GM18870 (cell line): ENCODE results near the gene BCR.
"Not testable (repeated sequence)": the region's sequence is repeated elsewhere in the genome, so short reads cannot be mapped to it uniquely, and the experiment has no call there.

Source experiments
- ATAC-seq: cut with Tn5 transposase; IDR thresholded peaks from one replicate; pipeline ENCODE4 v1.9.1; 2021; ENCODE audit warnings: moderate library complexity; ENCODE audit not compliant: unreplicated experiment

The BCR gene

GRCh38 chr22:23180301-23180892 is at the start of gene BCR:
BCR (plus strand) TSS chr22:23180509; CDS start chr22:23180961, 452 bp downstream.
- ATAC-seq, result no peak

DNA sequence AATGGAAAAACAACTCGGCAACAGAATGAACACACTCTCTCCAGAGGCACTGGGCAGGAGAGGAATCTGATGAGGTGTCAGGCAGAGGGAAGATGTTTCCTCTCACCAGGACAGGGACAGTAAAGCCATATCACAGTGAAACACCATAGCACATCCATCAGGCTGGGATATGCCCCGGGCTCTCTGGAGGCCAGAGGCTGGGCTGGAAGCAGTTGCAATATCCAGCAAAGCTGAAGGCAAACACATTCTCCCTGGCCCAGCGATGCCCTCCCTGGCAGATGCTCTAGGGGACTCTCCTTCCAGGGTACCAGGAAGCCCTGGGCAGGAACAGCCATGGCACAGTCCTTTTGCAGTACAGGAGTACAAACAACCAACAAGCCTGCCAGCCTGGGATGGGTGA is 49.6 kb upstream of the BCR start:
- no peak for ATAC-seq

DNA sequence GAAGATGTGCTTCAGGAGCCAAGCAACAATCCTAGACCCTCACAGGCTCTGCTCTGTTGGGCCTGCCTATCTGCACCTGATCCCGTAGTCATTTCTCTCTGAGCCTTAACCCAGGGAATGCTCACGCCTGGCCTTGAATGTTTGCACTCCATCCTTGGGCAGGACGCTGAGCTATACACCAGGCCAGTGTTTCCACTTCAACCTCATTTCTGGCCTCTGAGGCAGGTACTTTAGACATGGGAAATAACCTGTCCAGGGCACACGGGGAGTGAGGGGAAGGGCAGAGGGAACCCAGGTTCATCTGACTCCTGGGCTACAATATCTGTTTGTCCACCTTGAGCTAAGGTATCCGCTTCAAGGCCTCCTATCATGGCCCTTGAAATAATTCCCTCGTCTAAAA is 48.4 kb upstream of the BCR start:
- no peak for ATAC-seq

GRCh38 chr22:23132376-23133091 is 47.8 kb upstream of the BCR start:
- ATAC-seq, result no peak

DNA sequence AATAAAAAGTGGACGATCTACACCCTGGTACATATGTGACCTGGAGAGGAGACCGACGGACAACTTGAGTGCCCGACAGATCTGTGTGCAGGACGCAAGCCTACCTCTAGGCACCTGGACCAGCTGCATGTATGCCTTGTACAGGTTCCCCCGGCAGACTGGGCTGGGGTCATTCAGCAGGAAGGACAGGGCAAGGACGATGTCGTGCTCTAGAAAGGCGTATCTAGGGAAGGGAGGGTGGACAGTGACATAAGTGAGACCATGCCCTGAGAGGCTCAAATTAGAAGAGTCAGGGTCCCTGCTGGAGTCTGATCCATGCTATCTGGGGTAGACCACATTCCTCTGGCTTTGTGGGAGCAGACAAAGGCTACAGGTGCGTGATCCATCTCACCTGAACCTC is 46.4 kb upstream of the BCR start:
- ATAC-seq, result no peak

DNA sequence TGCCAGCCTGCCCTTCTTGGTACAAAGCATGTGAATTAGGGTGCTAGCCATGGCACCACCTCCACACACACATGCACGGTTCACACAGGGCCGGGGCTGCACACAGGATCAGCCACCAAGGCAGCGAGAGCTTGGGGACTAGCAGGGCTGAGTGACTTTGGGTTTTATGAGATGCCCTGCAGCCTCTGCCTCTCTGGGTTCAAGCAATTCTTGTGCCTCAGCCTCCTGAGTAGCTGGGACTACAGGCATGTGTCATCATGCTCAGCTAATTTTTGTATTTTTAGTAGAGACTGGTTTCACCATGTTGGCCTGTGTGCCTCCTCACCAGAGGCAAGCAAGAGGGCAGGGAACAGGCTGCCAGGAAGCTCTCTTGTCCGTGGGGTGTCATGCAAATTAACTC is 43.3 kb upstream of the BCR start:
- not testable (repeated sequence) for ATAC-seq

DNA sequence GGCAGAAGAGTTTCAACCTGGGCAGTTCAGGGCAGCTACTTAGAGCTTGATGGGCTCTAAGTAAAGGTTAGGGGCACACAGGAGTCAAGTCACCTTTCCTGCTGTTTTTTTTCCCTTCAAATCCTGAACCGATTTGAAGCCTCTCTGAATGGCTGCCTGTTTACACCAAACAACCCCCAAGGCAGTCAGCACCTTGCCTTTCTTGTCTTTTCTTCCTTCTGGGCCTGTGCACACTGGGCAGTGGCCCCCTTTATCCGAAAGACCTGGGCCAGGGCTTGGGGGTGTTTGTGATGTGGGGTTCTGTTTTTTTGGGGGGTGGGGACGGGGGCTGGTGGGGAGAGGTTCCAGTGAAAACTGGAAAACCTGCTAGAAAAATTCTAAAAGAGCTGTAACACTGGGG is 42.8 kb upstream of the BCR start:
- no peak for ATAC-seq

DNA sequence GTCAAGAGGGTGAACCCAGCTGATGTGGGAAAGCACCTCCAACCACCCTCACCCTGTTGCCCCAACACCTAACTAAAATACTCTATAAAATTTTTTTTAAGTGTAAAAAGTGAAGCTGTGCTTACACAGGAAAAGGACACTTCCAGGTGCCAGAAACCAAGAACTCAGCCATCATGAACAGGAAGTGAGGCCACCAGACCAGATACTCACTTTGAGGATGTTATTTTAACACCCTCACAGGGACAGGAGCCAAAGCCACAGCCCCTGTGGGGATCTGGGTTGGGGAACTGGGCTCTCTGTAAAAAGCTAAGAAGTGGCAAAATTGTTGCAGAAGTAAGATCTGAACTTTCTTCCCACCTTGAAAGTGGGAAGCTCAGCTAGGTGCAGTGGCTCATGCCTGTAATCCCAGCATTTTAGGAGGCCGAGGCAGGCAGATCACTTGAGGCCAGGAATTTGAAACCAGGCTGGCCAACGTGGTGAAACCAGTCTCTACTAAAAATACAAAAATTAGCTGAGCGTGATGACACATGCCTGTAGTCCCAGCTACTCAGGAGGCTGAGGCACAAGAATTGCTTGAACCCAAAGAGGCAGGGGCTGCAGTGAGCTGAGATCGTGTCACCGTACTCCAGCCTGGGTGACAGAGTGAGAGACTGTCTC is 42.3 kb upstream of the BCR start:
- no peak for ATAC-seq

DNA sequence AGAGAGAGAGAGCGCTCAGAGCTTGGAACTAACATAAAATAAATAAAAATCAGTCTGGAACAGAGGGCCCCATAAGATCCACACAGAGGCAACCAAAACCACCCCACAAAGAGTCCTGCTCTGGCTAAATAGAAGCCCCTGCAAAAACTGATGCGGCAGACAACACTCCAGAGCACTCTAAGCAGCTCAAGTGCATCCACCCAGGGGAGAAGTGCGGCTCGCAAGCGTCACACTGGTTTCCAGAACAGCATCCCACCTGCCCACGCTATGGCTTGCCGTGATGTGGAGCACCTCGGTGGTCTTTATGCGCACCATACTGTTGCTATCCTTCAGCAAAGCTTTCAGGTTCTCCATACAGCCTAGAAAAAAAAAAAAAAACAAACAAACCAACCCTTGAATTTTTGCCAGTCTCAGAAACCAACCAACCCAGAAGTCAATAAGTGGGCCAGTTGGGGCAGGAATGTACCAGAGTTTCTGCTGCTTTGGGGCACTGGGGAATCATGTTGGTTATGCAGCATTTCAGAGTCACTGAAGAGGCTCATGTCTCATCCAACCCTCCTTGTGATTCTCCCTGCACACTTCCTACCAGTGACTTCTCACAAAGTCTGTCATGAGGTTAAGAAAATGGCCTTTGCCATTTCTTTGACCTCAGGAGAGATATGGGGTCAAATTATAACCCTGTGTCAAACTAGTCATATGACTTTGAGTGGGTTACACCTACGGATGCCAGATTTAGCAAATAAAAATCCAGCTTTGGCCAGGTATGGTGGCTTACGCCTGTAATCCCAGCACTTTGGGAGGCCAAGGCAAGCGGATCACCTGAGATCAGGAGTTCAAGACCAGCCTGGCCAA is 41.5 kb upstream of the BCR start:
- no peak for ATAC-seq

- ATAC-seq, result no peak
Observed at GRCh38 chr22:23140385-23140784, 39.9 kb upstream of the BCR start.

GRCh38 chr22:23142546-23143105 is 37.7 kb upstream of the BCR start:
- no peak for ATAC-seq

DNA sequence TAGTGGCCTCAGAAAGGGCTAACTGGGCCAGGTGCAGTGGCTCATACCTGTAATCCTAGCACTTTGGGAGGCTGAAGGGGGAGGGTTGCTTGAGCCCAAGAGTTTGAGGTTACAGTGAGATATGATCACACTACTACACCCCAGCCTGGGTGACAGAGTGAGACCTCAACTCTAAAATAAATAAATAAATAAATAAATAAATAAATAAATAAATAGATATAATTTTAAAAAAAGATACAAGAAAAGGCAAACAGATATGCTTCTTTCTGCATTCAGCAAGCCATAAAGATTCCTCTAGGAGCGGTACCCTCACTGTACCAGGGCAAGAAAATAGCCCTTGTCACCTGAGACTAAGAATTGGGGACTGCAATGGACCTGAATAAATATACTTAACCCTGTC is 37.2 kb upstream of the BCR start:
- no peak for ATAC-seq

- no peak for ATAC-seq
Observed at GRCh38 chr22:23144432-23144831, 35.9 kb upstream of the BCR start.

DNA sequence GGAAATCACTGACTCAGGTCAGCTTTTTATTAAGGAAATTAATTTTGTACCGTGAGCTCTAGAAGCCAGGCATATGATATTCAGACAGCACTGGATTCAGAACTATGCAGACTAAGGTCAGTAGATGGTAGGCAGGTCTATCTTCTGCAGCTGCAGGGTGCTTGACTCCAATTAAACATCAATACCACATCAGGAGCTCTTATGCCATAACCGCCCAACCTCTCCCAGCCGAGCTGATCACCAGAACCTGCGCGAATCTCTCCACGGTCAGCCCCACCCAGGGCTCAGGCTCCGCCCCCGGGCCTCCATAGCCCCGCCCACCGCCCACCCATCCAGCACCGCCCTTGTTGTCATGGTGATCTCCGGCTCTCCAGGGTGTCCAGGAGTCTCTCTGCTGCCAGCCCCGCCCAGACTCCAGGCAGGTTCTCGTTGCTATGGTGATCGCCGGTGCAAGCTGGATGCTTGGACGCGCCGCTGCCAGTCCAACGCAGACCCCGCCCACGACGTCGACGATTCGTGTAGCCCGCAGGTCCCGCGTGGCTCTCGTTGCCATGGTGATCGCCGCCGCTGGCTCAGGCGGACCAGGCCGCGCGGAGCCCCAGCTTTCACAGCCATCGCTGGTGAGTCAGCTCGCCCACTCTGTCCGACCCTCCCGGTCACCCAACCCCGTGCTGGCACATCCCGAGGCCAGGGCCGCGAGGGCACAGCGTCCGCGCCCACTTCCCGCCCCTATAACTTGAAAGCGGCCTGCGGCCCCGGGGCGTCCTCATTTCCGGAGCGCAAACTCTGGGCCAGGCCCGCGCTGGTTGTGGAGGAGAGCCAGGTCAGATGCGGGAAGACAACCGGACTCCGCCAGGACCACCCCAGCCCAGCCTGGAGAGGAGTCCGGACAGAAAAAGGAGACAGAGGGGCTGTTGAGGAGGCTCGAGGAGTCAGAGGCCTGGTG is 35.1 kb upstream of the BCR start, which contains the start of gene RAB36:
RAB36 (plus strand) TSS at position 546 of the 946 bp plus-strand sequence. CDS start 1,140 bp downstream, outside the sequence.
- no peak for ATAC-seq

DNA sequence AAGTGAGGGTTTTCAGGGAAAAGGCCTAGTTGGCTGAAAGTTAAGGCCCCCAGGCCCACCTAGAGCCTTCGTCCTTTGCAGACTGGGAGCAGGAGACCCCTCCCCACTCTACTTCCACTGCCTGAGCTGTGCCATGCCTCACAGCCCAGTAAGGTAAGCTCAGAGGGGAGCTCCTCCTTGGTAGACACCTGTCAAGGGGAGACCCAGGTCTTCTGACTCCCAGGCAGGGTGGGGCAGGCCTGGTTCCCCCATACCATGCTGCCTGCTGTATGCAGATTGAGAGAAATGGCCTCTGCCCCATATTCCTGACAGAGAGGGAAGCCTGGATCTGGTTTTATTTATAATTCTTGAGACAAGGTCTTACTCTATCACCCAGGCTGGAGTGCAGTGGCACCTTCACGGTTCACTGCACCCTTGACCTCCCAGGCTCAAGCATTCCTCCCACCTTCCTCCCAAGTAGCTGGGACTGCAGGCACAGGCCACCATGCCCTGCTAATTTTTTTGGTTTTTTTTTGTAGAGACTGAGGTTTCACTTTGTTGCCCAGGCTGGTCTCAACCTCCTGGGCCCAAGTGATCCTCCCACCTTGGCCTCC is 34.3 kb upstream of the BCR start:
- ATAC-seq, result no peak

DNA sequence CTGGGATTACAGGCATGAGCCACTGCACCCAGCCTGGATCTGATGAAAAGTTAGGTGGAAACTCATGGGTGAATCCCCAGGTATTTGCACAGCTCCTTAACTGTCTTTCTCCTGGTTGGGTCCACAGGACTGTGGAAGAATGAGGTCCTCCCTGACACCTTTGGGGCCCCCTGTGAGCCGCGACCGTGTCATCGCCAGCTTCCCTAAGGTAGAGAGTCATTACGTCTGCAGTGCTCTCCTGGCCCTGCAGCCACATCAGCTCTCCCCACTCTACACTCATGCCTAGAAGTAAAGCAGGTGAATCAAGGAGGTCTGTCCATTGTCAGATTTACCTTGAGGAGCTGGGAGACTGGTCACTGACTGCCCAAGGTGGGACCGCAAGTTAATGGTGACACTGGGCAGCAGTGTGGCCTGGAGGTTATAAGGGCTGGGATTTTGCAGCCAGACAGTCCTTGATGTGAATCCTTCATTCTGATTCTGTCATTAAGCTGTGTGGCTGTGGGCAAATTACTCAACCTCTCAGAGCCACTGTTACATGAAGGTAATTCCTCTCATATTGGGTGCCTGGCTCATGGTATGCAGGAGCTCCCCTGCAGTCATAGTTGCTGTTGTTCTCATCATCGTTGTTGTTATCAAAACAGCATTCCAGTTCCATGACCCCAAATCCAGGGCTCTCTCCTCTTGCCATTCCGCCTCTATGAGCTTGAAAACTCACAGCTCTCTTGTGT is 33.7 kb upstream of the BCR start:
- no peak for ATAC-seq

- no peak for ATAC-seq
Observed at GRCh38 chr22:23147617-23148387, 32.5 kb upstream of the BCR start.

GRCh38 chr22:23149743-23150238 is 30.5 kb upstream of the BCR start:
- no peak for ATAC-seq
